Activated CD8-positive, alpha-beta T cell treated with anti-CD3 and anti-CD28 coated beads, Interleukin-2, amount 10 ng/mL, durations not matched to agents 7 days and 5 days (primary cell): ENCODE data around the gene BCAS3. TPM values are rescaled to one million over a fixed set of nuclear protein-coding genes. Genes with fewer than 3 reads are reported as not detected.
"Not testable (repeated sequence)": the region's sequence is repeated elsewhere in the genome, so short reads cannot be mapped to it uniquely, and the experiment has no call there.

Source experiments
- ATAC-seq: fragments of 150-1000 bp; cut with Tn5 transposase; one replicate; pipeline ENCODE4 v1.10.0; 2021; ENCODE audit warnings: moderate library complexity
- CTCF ChIA-PET: fragments of 350-600 bp; sonication (Branson Sonifier 250); formaldehyde crosslinking; loops from one replicate; lab custom pipeline; 2021; ENCODE audit warnings: antibody characterized with exemption; lab: Charles Lee
- POLR2A ChIA-PET: fragments of 350-600 bp; sonication (Branson Sonifier 250); formaldehyde crosslinking; loops from one replicate; lab custom pipeline; 2021; ENCODE audit warnings: antibody characterized with exemption; lab: Charles Lee
- DNase-seq: peaks from one replicate; pipeline ENCODE4 v3.0.0-alpha.2; 2020
- H3K27ac Mint-ChIP-seq: one replicate; pipeline ENCODE4 v1.8.0; 2021; ENCODE audit warnings: mild to moderate bottlenecking, mixed read lengths
- H3K27me3 Mint-ChIP-seq: one replicate; pipeline ENCODE4 v1.8.0; 2021; ENCODE audit warnings: low read depth, mixed read lengths
- H3K36me3 Mint-ChIP-seq: one replicate; pipeline ENCODE4 v1.8.0; 2021; ENCODE audit warnings: low read depth, mixed read lengths
- H3K4me1 Mint-ChIP-seq: one replicate; pipeline ENCODE4 v1.8.0; 2021; ENCODE audit warnings: low read depth, mixed read lengths
- H3K4me3 Mint-ChIP-seq: one replicate; pipeline ENCODE4 v1.8.0; 2021; ENCODE audit warnings: mild to moderate bottlenecking, mixed read lengths
- H3K9me3 Mint-ChIP-seq: one replicate; pipeline ENCODE4 v1.8.0; 2022; ENCODE audit warnings: mixed read lengths; ENCODE audit not compliant: insufficient read depth
- total RNA-seq, 2 experiments: library from RNA; stranded (reverse); gene quantifications; one replicate each; pipeline ENCODE4 v1.2.3, GENCODE V29; 2021

Gene BCAS3
- total RNA-seq, 2 experiments from 2014 or later = 13.0 to 16.3 TPM

DNA sequence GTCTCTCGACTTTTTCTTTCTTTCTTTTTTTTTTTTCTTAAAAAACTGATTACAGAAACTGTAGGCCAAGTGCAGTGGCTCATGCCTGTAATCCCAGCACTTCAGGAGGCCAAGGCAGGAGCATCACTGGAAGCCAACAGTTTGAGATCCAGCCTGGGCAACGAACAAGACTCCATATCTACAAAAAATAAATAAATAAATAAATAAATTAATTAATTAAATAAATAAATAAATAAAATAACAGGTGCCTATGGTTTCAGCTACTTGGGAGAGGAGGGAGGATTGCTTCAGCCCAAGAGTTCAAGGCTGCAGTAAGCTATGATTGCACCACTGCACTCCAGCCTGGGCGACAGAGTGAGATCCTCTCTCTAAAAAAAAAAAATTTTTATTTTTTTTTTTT, 679.4 kb downstream of the BCAS3 start:
- H3K27me3 Mint-ChIP-seq, H3K4me3 Mint-ChIP-seq, ATAC-seq, DNase-seq, H3K27ac Mint-ChIP-seq, H3K36me3 Mint-ChIP-seq, H3K9me3 Mint-ChIP-seq, H3K4me1 Mint-ChIP-seq, POLR2A ChIA-PET, CTCF ChIA-PET: not testable (repeated sequence)

DNA sequence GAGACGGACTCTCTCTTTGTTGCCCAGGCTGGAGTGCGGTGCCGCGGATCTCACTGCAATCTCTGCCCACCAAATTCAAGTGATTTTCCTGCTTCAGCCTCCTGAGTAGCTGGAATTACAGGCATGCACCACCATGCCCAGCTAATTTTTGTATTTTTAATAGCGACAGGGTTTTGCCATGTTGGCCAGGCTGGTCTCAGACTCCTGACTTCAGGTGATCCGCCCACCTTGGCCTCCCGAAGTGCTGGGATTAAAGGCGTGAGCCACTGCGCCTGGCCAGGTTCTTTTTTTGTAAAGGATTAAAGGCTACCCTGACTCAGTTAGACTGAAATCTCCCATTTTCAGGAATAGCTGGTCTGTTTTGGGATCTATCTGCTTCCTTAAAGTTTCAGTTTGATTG, 681.9 kb downstream of the BCAS3 start:
- ATAC-seq, H3K27me3 Mint-ChIP-seq, H3K4me1 Mint-ChIP-seq, H3K27ac Mint-ChIP-seq, H3K36me3 Mint-ChIP-seq, POLR2A ChIA-PET, H3K9me3 Mint-ChIP-seq, DNase-seq, H3K4me3 Mint-ChIP-seq: not testable (repeated sequence)
- CTCF ChIA-PET = interaction anchor here (0.8 to 2.5 kb wide), 16 partner anchors 8 to 642 kb away, joined by 3 to 18 read pairs (median 4); no protein-coding TSS in a partner anchor

DNA sequence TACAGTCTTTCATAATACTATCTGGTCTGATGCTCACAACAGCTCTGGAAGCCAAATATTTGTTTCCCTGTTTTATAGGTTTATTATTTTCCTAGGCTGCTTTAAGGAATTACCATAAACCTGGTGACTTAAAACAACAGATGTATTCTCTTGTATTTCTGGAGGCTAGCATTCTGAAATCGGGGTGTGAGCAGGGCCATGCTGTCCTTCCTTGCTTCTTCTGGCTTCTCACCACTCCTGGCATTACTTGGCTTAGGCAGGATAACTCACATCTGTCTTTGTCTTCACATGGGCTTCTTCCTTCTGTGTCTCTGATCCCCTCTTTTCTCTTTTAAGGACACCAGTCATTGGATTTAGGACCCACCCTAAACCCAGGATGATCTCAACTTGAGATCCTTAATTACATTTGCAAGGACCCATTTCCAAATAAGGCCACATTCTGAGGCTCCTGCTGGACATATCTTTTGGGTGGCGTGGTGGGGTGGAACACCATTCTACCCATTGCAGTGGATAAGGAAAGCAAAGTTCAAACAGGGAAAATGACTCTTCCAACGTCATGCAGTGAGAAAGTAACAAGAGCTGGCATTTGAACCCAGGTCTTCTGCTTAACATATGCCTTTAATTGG, 682.8 kb downstream of the BCAS3 start:
- Mint-ChIP-seq H3K27me3 (peaks cover 2% of the 10 kb centered on the region), H3K4me1 (no peaks in the 10 kb centered on the region), H3K9me3 (no peaks in the 10 kb centered on the region), H3K27ac (no peak overlapping the region), H3K36me3 (no peaks in the 10 kb centered on the region), H3K4me3 (no peak overlapping the region)
- ATAC-seq (no peak), DNase-seq (no peak)
- POLR2A ChIA-PET = no interaction called here
- CTCF ChIA-PET = interaction anchor here (2.1 to 2.5 kb wide), 2 partner anchors 359 to 389 kb away, joined by 14 to 18 read pairs; no protein-coding TSS in a partner anchor

DNA sequence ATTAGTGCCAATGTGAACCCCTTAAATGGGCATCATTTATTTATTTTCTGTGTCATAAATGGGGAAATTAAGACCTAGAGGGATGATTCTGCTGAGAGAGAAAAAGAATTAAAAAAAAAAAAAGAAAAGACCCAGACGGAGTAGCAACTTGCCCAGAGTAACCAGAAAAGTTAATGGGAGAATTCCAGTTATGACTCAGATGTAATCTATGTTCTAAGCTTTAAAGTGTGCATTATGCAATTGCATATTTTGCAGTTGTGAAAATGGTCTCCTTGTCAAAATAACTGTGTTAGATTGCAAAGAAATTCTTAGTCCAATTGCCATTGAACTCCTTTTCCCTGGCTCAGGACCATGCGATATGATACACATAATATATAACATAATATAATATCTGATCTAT, 683.4 kb downstream of the BCAS3 start:
- Mint-ChIP-seq H3K27ac (no peak overlapping the region), H3K9me3 (no peaks in the 10 kb centered on the region), H3K4me1 (no peaks in the 10 kb centered on the region), H3K36me3 (no peaks in the 10 kb centered on the region), H3K4me3 (no peak overlapping the region), H3K27me3 (peaks cover 2% of the 10 kb centered on the region)
- ChIA-PET CTCF (no interaction called here), POLR2A (no interaction called here)
- DNase-seq (no peak), ATAC-seq (no peak)

DNA sequence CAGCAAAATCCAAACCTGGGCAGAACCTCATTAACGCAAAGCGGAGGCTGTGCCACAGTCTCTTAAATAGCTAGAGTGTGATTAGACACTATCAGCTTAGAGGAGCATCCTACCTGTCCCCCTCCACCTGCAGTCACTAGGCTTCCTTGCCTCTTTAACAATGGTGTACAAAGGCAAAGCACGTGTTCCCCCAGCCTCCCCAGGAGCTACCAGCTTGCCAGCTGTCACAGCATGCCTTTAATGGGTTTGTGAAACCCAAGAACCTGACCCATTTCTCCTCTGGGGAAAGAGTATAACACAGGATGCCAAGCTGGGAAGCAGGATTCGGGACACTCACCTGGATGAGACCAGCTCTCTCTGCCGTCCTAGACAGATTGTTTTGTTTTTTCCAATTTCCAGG, 684.7 kb downstream of the BCAS3 start:
- no peak overlapping the region for H3K27ac Mint-ChIP-seq
- no peaks in the 10 kb centered on the region for H3K36me3 Mint-ChIP-seq
- ChIA-PET POLR2A (no interaction called here), CTCF (interaction anchor here (1.2 kb wide), 1 partner anchor 361 kb away, joined by 3 read pairs; no protein-coding TSS in a partner anchor)
- no peaks in the 10 kb centered on the region for H3K4me1 Mint-ChIP-seq
- H3K27me3 Mint-ChIP-seq = peaks cover 2% of the 10 kb centered on the region
- ATAC-seq (no peak), DNase-seq (no peak)
- H3K4me3 Mint-ChIP-seq = no peak overlapping the region
- no peaks in the 10 kb centered on the region for H3K9me3 Mint-ChIP-seq

DNA sequence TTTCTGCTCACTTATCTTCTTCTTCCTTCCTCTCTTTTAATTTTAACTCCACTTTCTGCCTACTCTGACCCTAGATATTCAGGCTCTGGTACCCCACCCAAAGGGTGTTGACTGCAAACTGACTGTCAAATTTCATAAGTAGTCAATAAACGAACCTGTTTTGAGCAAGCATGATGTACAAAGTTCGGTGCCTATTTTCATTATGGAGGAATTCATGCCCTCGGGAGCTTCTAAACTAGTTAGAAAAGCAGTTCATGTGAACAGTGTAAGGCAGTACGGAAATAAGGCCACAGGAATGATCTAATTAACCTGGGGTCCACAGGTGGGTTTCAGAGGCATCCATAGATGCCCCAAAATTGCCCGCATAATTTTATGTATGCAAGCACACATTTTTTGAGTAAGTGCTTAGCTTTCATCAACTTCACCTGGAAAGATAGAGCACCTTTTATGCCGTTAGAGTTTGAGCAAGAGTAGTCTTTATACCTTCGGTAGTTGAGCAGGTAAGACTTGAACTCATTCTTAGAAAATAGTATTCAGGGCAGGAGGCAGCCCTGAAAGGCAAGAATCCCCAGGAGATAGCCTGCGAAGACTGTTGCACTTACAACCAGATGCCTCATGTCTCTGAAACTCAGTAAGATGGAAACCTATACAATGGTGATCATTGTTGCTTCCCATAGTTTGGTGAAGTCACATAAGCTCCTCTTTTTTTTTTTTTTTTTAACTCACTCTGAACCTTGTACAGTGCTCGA, 685.4 kb downstream of the BCAS3 start:
- POLR2A ChIA-PET = no interaction called here
- H3K36me3 Mint-ChIP-seq = no peaks in the 10 kb centered on the region
- no peak for DNase-seq
- no peak overlapping the region for H3K4me3 Mint-ChIP-seq
- CTCF ChIA-PET = interaction anchor here (1.2 kb wide), 1 partner anchor 362 kb away, joined by 3 read pairs; no protein-coding TSS in a partner anchor
- peaks cover 2% of the 10 kb centered on the region for H3K27me3 Mint-ChIP-seq
- H3K9me3 Mint-ChIP-seq = no peaks in the 10 kb centered on the region
- ATAC-seq = no peak
- no peak overlapping the region for H3K27ac Mint-ChIP-seq
- H3K4me1 Mint-ChIP-seq = no peaks in the 10 kb centered on the region

DNA sequence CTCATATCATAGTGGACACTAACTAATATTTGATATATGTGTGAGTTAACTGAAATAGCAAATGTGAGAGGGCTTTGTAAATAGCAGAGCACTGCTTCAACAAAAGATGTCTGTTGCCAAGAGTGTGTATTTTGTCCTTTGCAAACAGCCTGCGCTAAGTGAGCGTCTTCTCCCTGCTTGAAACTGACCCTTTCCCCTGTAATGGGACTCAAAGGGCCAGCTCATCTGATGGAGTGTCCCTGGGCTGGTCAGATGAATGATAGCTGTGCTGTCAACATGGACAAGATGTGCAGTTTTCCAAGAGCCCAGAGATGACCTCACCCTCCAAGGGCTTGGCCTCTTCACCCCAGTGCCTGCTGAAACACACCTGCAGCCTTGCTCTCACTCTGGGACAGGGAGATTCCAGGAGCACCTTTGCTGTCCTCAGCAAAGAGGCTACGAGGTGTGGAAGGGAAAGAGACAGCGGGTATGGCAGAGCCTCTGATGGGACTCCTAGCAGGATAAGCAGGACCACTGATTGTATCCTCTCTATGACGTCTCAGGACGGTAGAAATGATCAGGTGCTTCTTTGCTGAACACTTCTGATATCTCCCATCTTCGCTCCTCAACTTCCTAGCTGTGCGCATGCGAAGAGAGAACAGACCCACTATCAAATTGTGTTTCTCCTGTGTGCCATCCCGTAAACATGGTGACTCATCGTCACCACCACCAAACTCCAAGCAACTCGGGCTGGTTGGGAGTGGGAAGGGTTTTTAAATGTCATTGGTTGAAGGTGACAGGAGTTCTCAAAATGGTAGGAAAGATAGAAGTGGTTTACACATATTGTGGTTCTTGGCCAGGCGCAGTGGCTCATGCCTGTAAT, 686.2 kb downstream of the BCAS3 start:
- DNase-seq = no peak
- Mint-ChIP-seq H3K4me3 (no peak overlapping the region), H3K9me3 (no peaks in the 10 kb centered on the region), H3K36me3 (no peaks in the 10 kb centered on the region), H3K4me1 (no peaks in the 10 kb centered on the region), H3K27ac (no peak overlapping the region), H3K27me3 (peaks cover 2% of the 10 kb centered on the region)
- POLR2A ChIA-PET = no interaction called here
- CTCF ChIA-PET = interaction anchor here (1.2 kb wide), 1 partner anchor 363 kb away, joined by 3 read pairs; no protein-coding TSS in a partner anchor
- ATAC-seq = no peak

DNA sequence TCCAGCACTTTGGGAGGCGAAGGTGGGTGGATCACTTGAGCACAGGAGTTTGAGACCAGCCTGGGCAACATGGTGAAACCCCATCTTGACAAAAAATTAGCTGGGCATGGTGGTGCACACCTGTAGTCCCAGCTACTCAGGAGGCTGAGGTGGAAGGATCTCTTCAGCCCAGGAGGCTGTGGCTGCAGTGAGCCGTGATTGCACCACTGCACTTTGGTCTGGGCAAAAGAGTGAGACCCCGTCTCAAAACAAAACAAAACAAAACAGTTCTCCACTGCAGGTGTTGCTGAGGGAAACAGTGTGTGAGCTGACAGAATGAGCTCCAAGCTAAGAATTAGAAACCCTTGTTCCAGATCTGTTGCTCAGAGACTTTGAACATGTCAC, 686.8 kb downstream of the BCAS3 start:
- Mint-ChIP-seq H3K36me3 (no peaks in the 10 kb centered on the region), H3K9me3 (no peaks in the 10 kb centered on the region), H3K4me3 (no peak overlapping the region), H3K27ac (no peak overlapping the region), H3K4me1 (no peaks in the 10 kb centered on the region), H3K27me3 (peaks cover 2% of the 10 kb centered on the region)
- ATAC-seq (no peak), DNase-seq (no peak)
- CTCF ChIA-PET = no interaction called here
- POLR2A ChIA-PET = no interaction called here

DNA sequence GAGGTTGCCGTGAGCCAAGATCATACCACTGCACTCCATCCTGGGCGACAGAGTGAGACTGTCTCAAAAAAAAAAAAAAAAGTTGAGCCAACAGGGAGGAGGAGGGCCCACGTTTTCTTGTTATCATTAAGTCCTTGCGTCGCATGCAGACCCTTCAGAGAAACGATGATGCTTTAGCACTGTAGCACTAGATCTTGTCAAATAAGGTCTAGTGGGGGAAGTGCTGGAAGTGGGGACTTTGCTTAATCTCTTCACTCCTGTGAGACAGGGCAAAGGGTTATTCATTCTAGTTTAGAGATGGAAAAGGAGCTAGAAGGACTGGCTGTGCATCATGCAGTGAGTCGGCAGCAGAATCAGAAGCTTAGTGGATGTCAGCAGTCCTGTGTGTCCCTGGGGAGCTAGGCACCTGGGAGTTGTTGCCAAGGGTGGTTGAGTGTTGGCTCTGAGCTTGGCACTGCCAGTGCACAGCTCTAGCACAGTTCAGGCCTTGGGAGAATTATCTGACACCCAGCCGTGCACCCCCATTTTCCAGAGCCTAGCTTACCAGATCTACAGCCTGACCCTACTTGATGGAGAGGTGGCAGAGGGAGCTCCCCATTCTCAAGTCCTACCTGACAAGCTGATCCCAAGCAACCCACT, 688.5 kb downstream of the BCAS3 start:
- Mint-ChIP-seq H3K4me1 (no peaks in the 10 kb centered on the region), H3K36me3 (no peaks in the 10 kb centered on the region), H3K4me3 (no peak overlapping the region), H3K9me3 (no peaks in the 10 kb centered on the region), H3K27ac (no peak overlapping the region), H3K27me3 (peaks cover 2% of the 10 kb centered on the region)
- POLR2A ChIA-PET = no interaction called here
- no peak for DNase-seq
- no peak for ATAC-seq
- CTCF ChIA-PET = no interaction called here

DNA sequence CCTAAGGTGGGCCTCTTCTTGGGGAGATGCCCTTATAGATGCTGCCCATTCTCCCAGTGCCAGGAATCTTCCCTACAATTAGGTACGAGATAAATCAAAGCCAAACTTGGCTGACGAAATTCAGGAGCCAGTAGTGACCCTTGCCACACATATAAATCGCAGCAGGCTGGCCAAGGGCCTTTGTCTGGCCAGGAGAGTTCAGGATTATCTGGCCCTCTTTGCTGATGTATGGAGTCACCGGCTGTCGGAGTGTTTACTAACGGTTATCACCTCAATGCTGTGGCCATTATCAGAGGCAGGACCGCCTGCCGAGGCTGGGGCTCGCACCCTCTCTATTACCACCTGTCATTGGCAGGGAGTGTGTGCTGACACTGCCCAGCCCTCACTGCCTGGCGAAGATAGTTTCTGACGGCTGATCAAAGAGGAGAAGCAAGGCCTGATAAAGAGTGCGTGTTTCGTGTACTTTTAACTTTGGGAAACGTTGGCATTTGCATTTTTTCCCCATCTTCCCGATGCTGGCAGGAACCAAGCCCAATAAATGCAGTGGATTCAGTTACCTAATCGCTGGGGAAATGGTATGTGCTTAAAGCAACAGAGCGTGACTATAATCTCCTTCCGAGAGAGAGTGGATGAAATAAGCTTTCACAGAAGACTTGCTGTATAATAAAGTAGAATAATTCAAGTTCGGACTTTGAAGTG, 689.2 kb downstream of the BCAS3 start:
- ChIA-PET POLR2A (no interaction called here), CTCF (interaction anchor here (0.9 kb wide), 1 partner anchor 8 kb away, joined by 4 read pairs; no protein-coding TSS in a partner anchor)
- H3K36me3 Mint-ChIP-seq = no peaks in the 10 kb centered on the region
- H3K9me3 Mint-ChIP-seq = no peaks in the 10 kb centered on the region
- H3K27ac Mint-ChIP-seq = no peak overlapping the region
- ATAC-seq (no peak), DNase-seq (no peak)
- no peaks in the 10 kb centered on the region for H3K4me1 Mint-ChIP-seq
- H3K27me3 Mint-ChIP-seq = peaks cover 2% of the 10 kb centered on the region
- H3K4me3 Mint-ChIP-seq = no peak overlapping the region
